ENCODE results near the gene UBALD1.
"Not testable (repeated sequence)": the region's sequence is repeated elsewhere in the genome, so short reads cannot be mapped to it uniquely, and the experiment has no call there.

The UBALD1 gene

DNA sequence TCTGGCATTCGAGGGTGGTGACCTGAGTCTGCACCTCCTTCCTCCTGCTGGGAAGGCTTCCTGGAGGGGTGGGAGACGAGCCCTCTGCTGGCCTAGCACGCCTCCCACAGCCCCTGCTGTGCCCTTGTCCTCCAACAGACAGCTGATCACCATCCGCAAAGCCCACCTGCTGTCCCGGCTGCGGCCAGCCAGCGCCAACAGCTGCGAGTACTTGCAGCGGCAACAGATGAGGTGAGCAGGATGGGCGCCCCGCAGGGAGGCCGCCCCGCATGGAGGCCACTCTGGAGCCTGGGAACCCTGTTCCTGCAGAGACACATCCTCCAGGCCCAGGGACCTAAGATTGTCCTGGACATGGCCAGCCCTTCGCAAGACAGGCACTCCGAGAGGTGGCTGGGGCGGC, 21.6 kb downstream of the UBALD1 start:
- no peak for DNase-seq

- no peak for DNase-seq
These were observed 22.8 kb downstream of the UBALD1 start for GRCh38 chr16:4591706-4592470.

DNA sequence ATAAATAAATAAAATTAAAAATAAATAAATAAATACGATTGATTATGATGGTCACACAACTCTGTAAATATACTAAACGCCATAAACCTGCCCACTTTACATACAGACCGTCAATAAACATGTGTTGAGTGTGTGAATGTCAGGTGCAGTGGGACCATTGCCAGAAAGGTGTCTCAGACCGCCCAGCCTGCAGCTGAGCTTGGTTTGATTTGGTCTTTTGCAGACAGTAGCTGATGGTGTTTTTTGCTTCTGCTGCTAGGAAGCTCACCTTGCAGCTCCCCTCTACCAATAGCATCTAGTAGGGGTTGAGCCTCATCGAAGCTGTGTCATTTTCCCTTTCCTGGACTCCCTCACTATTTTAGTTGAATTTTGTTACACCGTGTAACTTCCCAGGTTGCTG, 23.5 kb downstream of the UBALD1 start:
- DNase-seq: no peak

DNA sequence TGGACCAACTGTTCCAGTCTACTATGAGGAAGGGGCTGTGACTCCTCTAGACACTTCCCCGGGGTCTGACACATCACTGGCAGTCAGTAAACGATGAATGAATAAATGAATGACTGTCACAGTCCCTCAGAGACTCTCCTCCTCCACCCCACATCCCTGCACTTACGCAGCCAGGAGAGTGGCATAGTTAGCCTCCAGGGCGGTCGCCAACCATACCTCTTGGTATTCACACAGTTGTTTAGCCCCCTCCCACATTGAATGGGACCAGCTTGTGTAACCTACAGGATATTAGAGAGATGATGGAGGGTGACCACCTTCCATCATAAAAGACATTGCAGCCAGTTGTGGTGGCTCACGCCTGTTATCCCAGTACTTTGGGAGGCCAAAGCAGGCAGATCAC, 25.7 kb downstream of the UBALD1 start:
- DNase-seq: no peak

GRCh38 chr16:4588386-4588785, 26.3 kb downstream of the UBALD1 start:
- no peak for DNase-seq

GRCh38 chr16:4586291-4586690, 28.4 kb downstream of the UBALD1 start:
- no peak for DNase-seq

- DNase-seq: no peak
These were observed 30.8 kb downstream of the UBALD1 start for GRCh38 chr16:4583906-4584305.

DNA sequence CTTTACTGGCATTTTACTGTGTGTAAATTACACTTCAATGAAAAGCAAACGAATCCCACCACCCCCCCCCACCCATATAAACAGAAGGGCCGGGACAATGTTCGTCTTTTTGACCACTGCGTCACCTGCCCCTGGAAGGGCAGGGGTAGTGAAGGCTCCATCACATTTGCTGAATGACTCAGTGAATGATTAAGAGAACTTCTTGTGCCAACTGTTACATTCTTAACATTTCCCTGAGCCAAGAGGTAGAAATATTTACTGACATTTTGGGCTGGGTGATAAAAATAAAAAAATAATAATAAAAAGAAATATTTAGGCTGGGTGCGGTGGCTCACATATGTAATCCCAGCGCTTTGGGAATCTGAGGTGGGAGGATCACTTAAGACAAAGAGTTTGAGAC, 34.4 kb downstream of the UBALD1 start:
- DNase-seq: no peak

GRCh38 chr16:4578961-4579530, 35.6 kb downstream of the UBALD1 start:
- no peak for DNase-seq

DNA sequence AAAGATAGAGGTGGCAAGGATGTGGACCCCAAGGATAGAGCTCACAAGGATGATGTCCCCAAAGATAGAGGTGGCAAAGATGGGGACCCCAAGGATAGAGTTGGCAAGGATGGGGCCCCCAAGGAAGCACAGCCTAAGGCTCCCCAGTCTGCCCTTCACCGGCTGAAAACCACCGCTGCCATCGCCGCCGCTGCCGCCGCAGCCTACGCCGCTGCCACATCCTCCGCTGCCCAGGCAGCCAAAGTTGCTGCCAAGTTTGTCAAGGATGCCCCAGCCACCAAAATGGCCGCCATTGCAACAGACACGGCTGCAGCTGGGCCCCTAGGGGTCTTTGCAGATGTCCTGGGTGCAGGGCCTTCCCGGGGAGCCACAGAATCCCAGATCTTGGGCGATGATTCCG, 38.7 kb downstream of the UBALD1 start:
- DNase-seq: no peak

- no peak for DNase-seq
These were observed 39.6 kb downstream of the UBALD1 start for GRCh38 chr16:4574919-4575705.

DNA sequence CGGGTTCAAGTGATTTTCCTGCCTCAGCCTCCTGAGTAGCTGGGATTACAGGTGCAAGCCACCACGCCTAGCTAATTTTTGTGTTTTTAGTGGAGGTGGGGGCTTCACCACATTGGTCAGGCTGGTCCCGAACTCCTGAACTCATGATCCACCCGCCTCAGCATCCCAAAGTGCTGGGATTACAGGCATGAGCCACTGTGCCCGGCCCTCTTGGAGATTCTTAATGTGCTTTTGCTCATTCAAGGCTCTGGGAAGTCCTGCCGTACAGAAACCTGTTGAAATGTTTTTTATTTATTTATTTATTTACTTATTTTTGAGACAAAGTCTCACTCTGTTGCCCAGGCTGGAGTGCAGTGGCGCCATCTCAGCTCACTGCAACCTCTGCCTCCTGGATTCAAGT, 40.8 kb downstream of the UBALD1 start:
- not testable (repeated sequence) for DNase-seq

DNA sequence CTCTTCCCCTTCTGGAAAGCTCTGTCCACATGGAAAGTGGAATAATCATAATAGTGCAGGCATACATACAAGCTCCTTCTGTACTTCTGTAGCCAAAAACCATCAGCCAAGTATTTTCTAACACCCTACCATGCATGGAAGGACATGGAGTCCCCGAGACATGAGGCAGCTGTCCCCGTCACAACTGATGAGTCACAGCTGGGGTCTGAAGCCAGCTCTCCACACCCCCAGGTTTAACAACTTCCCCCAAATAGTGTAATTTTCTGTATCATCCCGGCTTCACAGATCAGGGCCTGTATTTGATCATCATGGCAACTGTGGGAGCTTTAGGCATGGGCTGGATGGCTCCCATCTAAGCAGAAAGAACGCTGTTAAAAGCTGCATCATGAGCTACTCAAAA, 42.0 kb downstream of the UBALD1 start:
- no peak for DNase-seq

DNA sequence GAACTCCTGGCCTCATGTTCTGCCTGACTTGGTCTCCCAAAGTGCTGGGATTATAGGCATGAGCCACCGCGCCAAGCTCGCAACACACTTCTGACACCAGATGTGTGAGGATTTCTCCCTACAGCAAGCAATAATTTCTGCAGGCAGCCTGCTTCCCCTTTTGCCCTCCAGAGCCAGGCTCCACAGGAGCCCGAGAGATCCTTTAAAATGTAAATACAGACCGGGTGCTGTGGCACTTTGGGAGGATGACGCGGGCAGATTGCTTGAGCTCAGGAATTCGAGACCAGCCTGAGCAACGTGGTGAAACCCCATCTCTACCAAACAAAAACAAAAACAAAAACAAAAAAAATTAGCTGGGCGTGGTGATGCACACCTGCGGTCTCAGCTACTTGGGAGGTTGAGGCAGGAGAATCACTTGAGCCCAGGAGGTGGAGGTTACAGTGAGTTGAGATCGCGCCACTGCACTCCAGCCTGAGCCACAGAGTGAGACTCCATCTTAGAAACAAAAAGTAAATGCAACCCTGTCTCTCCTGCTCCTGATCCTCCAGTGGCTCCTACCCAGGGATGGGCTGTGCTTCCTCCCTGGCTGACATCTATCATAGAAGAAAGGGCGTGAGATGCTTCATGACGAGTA, 43.9 kb downstream of the UBALD1 start:
- DNase-seq: no peak

DNA sequence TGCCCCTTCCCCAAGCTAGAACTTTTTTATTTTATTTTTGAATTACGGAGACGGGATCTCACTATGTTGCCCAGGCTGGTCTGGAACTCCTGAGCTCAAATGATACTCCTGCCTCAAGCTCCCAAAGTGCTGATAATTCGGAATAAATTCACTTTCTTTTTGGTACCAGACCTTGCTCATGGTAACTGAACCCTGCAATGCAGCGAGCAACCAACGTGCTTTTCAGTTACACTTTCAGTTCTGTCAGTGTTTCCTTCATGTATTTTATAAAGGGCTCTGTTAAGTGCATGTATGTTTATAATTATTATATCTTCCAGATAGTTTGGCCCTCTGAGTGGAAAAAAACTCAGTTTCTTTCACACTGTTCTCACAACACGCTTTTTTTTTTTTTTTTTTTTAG, 44.6 kb downstream of the UBALD1 start:
- DNase-seq: no peak

DNA sequence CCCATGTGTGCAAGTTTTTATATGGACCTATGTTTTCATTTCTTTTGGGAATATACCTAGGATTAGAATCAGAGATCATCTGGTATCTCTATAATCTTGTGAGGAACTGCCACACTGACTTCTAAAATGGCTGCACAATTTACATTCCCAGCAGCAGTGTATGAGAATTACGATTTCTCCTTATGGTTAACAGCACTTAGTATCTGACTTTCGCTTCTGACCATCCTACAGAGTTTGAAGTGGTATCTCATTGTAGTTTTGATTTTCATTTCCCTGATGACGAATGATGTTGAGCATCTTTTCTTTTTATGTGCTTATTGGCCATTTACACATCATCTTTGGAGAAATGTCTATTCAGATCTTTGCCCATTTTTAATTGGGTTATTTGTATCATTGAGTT, 48.5 kb downstream of the UBALD1 start:
- DNase-seq: no peak

- DNase-seq: no peak
These were observed 49.9 kb downstream of the UBALD1 start for GRCh38 chr16:4564661-4565267.

DNA sequence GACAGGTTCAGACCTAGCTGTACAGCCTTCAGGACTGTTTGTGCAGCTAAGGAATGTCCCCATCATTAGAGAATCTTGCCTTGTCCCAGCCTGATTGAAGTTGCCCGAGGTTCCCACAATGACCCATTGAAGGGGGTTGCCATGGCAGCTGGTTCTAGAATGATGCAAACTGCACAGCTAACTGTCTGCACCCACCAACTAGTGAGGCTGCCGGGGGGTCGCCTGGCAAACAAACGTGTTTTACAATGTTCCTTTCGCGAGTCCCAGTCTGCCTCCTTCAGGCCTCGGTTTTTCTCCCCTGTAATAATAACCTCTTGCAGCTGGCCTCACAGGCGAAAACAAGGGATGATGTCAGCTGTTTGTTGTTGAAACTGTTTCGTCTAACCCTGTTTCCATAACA, 53.1 kb downstream of the UBALD1 start:
- no peak for DNase-seq

Data from stimulated activated CD4-positive, alpha-beta T cell treated with anti-CD3 and anti-CD28 coated beads, Interleukin-2, amount 100 ng/mL, for 48 hours (primary cell).